Neutrophil (primary cell): ENCODE measurements around the gene S100A5.
"Not testable (repeated sequence)": the region's sequence is repeated elsewhere in the genome, so short reads cannot be mapped to it uniquely, and the experiment has no call there.

Source experiments
- H3K27ac ChIP-seq: fragments of 200-600 bp; sonication (generic); 2 replicates; pipeline ENCODE4 v1.5.1; 2016; ENCODE audit warnings: mild to moderate bottlenecking, moderate library complexity
- H3K27me3 ChIP-seq: fragments of 200-600 bp; sonication (generic); 2 replicates; pipeline ENCODE4 v1.6.0; 2016; ENCODE audit warnings: mild to moderate bottlenecking
- H3K36me3 ChIP-seq: fragments of 200-600 bp; sonication (generic); 2 replicates; pipeline ENCODE4 v1.5.1; 2017
- H3K4me1 ChIP-seq, 2 experiments: fragments of 200-600 bp in 1 of 2; sonication (generic) in 1 of 2; 1 replicate in 1 of 2; 2 replicates in 1 of 2; pipeline versions ENCODE4 v1.5.1 to v1.6.1; 2013 to 2016; ENCODE audit warnings: low read depth in 1 of 2, low read length in 1 of 2, mild to moderate bottlenecking in 1 of 2, moderate library complexity in 1 of 2; ENCODE audit not compliant: control insufficient read depth in 1 of 2, insufficient read depth in 1 of 2
- H3K4me3 ChIP-seq, 2 experiments: fragments of 200-600 bp in 1 of 2; sonication (generic) in 1 of 2; 1 replicate in 1 of 2; 2 replicates in 1 of 2; pipeline ENCODE4 v1.5.1; 2013 to 2016; ENCODE audit warnings: low read depth in 1 of 2, low read length in 1 of 2, mild to moderate bottlenecking in 1 of 2, moderate library complexity in 1 of 2
- H3K9me3 ChIP-seq: fragments of 200-600 bp; sonication (generic); 2 replicates; pipeline ENCODE4 v1.5.1; 2016
- TF ChIP-seq, protein P1 (sequence below): fragments of 200-600 bp; sonication (generic); IDR thresholded peaks from 2 replicates; pipeline ENCODE4 v1.5.1; 2016; ENCODE audit warnings: antibody characterized with exemption

Gene S100A5

DNA sequence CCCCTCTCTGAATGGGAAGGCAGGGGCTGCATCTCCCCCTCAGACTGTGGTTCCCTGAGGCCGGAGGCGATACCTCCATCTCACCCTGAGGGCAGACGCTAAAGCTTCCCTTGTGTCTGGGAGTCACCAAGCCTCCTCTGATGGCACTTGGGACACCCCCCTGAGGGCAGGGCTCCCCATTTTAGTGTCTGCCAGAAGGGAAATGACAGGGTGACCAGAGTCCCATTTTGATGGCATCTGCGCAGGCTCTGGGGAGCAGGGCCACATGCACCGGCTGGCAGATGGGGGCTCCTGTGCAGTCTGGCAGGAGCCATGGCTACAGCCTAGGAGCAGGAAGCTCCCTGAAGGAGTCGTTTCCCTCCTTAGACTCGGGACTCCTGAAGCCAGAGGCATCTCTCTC is 23.3 kb upstream of the S100A5 start:
- TF ChIP-seq, protein P1, sequence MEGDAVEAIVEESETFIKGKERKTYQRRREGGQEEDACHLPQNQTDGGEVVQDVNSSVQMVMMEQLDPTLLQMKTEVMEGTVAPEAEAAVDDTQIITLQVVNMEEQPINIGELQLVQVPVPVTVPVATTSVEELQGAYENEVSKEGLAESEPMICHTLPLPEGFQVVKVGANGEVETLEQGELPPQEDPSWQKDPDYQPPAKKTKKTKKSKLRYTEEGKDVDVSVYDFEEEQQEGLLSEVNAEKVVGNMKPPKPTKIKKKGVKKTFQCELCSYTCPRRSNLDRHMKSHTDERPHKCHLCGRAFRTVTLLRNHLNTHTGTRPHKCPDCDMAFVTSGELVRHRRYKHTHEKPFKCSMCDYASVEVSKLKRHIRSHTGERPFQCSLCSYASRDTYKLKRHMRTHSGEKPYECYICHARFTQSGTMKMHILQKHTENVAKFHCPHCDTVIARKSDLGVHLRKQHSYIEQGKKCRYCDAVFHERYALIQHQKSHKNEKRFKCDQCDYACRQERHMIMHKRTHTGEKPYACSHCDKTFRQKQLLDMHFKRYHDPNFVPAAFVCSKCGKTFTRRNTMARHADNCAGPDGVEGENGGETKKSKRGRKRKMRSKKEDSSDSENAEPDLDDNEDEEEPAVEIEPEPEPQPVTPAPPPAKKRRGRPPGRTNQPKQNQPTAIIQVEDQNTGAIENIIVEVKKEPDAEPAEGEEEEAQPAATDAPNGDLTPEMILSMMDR = no peak
- H3K27me3 ChIP-seq = no peaks in the 10 kb centered on the region
- peaks cover 38 to 39% of the 10 kb centered on the region in 2 experiments for H3K4me1 ChIP-seq
- no peak overlapping the region for H3K4me3 ChIP-seq
- H3K27ac ChIP-seq = no peak overlapping the region
- H3K36me3 ChIP-seq = no peaks in the 10 kb centered on the region
- H3K9me3 ChIP-seq = no peaks in the 10 kb centered on the region

DNA sequence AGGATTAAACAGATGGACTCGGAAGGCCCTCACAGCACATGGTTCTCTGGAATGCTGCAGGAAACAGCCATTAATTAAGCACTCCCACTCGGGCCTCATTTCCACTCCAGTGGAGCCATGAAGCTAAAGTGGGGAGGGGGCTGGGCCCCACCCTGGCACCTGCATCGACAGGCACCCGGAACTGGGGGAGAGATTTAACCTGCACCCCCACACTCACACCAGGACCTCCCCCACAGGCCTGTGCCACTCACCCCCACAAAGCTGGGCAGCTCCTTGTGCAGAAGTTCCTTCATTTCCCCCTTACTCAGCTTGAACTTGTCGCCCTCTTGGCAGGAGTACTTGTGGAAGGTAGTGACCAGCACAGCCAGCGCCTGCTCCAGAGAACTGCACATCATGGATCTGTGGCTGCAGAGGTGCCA is 22.8 kb upstream of the S100A5 start:
- H3K4me3 ChIP-seq = no peak overlapping the region
- TF ChIP-seq, protein P1 = no peak
- no peaks in the 10 kb centered on the region for H3K27me3 ChIP-seq
- no peaks in the 10 kb centered on the region for H3K36me3 ChIP-seq
- peaks cover 33 to 34% of the 10 kb centered on the region in 2 experiments for H3K4me1 ChIP-seq
- no peaks in the 10 kb centered on the region for H3K9me3 ChIP-seq
- H3K27ac ChIP-seq = no peak overlapping the region

- H3K4me1 ChIP-seq = peaks cover 25 to 27% of the 10 kb centered on the region in 2 experiments
- H3K27ac ChIP-seq = not testable (repeated sequence)
Measured at GRCh38 chr1:153562021-153562420, 21.3 kb upstream of the S100A5 start.

DNA sequence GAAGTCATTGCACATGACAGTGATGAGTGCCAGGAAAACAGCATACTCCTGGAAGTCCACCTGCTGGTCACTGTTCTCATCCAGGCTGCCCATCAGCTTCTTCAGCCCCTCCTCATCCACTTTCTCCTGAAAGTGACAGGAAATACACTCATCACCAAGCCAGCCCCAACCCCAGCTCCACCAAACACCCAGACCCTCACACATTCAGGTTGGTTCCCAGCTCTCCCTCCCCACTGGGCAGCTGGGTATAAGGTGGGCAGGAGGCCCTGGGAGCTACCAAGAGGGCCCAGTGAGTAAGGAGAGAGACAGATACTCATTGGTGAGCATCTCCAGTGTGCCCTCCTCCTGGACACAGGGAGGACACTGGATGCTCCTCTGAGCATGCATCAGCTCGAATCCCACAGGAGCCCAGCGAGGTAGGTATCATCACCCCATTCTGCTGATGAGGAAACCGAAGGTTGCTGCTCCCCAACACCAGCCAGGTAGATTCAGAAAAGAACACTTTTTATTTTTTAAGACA is 20.8 kb upstream of the S100A5 start:
- TF ChIP-seq, protein P1 = no peak
- Histone ChIP-seq H3K36me3 (no peaks in the 10 kb centered on the region), H3K9me3 (no peaks in the 10 kb centered on the region), H3K27ac (no peak overlapping the region), H3K4me1 (peaks cover 25 to 27% of the 10 kb centered on the region in 2 experiments), H3K27me3 (no peaks in the 10 kb centered on the region), H3K4me3 (no peak overlapping the region)

More at GRCh38 chr1:153562021-153562420, 21.3 kb upstream of the S100A5 start:
- H3K36me3 ChIP-seq, H3K4me3 ChIP-seq, H3K9me3 ChIP-seq, H3K27me3 ChIP-seq: not testable (repeated sequence)

DNA sequence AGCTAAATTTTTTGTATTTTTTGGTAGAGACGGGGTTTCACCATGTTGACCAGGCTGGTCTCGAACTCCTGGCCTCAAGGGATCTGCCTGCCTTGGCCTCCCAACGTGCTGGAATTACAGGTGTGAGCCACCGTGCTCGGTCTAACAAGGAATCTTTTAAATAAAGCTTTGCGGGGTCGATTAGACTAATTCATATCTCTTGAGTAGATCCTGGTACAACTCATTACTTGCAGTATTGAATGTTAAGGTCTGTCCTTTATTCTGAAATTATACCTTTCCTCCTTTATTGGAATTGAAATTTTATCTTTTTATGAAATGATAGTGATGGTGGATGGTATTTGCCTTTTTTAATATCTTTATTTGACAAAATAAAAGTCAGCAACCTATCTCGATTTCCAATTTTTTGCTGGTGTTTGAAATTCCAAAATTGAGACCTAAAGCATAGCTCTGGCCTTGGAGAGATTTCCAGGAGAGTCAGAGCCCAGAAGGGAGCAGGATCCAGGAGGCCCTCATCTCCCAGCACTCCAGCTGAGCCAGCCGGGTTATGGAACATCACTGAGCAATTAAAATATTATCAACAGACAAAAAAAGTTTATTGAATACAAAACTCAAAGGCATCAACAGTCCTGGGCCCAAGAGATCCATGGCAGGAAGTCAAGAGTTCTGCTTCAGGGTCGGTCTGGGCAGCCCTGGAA is 20.2 kb upstream of the S100A5 start:
- Histone ChIP-seq H3K27ac (no peak overlapping the region), H3K4me3 (no peak overlapping the region), H3K36me3 (no peaks in the 10 kb centered on the region), H3K9me3 (no peaks in the 10 kb centered on the region), H3K27me3 (no peaks in the 10 kb centered on the region), H3K4me1 (peaks cover 25 to 26% of the 10 kb centered on the region in 2 experiments)
- TF ChIP-seq, protein P1 = no peak

DNA sequence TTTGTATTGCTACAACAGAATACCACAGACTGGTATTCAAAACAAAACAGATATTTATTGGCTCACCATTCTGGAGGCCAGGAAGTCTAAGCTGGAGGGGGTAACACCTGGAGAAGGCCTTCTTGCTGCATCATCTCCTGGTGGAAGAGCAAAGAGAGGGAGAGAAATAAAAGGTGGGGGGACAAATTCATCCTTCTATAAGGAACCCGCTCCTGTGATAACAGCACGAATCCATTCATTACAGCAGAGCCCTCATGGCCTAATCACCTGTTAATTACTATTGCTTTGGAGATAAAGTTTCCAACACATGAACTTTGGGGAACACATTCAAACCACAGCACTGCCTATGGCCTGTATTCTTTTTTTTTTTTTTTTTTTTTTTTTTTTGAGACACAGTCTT is 19.5 kb upstream of the S100A5 start:
- Histone ChIP-seq H3K4me3 (no peak overlapping the region), H3K36me3 (no peaks in the 10 kb centered on the region), H3K27ac (no peak overlapping the region)

More for the DNA sequence above, 19.5 kb upstream of the S100A5 start:
- H3K27me3 ChIP-seq = no peaks in the 10 kb centered on the region
- TF ChIP-seq, protein P1 = no peak
- peaks cover 19 to 20% of the 10 kb centered on the region in 2 experiments for H3K4me1 ChIP-seq
- no peaks in the 10 kb centered on the region for H3K9me3 ChIP-seq
